HG03378 (cell line): Measurements from ENCODE around the gene GPX6.
"Not testable (repeated sequence)": the region's sequence is repeated elsewhere in the genome, so short reads cannot be mapped to it uniquely, and the experiment has no call there.

Source experiments
- ATAC-seq: cut with Tn5 transposase; IDR thresholded peaks from one replicate; pipeline ENCODE4 v1.9.1; 2021; ENCODE audit warnings: mild to moderate bottlenecking, moderate library complexity; ENCODE audit not compliant: unreplicated experiment

GPX6 gene

GRCh38 chr6:28515676-28516075, at the start of gene GPX6:
Gene GPX6 (minus strand): TSS chr6:28515793. CDS start chr6:28515743, 50 bp downstream.
- ATAC-seq: no peak

GRCh38 chr6:28563430-28564095, 48.0 kb upstream of the GPX6 start:
- no peak for ATAC-seq

- no peak for ATAC-seq
Observed at GRCh38 chr6:28558629-28559028, 43.0 kb upstream of the GPX6 start.

- ATAC-seq: no peak
Observed at GRCh38 chr6:28555136-28555535, 39.5 kb upstream of the GPX6 start.

GRCh38 chr6:28553986-28554881, 38.6 kb upstream of the GPX6 start:
- ATAC-seq: no peak

- ATAC-seq: no peak
Observed at GRCh38 chr6:28553384-28553985, 37.9 kb upstream of the GPX6 start.

- no peak for ATAC-seq
Observed at GRCh38 chr6:28551891-28552666, 36.5 kb upstream of the GPX6 start.

GRCh38 chr6:28547003-28547402, 31.4 kb upstream of the GPX6 start:
- ATAC-seq: not testable (repeated sequence)

GRCh38 chr6:28545955-28546354, 30.4 kb upstream of the GPX6 start:
- ATAC-seq: no peak

- no peak for ATAC-seq
Observed at GRCh38 chr6:28543651-28544610, 28.3 kb upstream of the GPX6 start.

GRCh38 chr6:28542440-28543296, 27.1 kb upstream of the GPX6 start:
- no peak for ATAC-seq

GRCh38 chr6:28541996-28542395, 26.4 kb upstream of the GPX6 start:
- ATAC-seq: no peak

GRCh38 chr6:28537509-28538140, 22.0 kb upstream of the GPX6 start:
- ATAC-seq: no peak

- no peak for ATAC-seq
Observed at GRCh38 chr6:28537065-28537464, 21.5 kb upstream of the GPX6 start.

GRCh38 chr6:28534875-28535274, 19.3 kb upstream of the GPX6 start:
- ATAC-seq: no peak

- ATAC-seq: no peak
Observed at GRCh38 chr6:28534306-28534705, 18.7 kb upstream of the GPX6 start.

- ATAC-seq: no peak
Observed at GRCh38 chr6:28531479-28532128, 16.0 kb upstream of the GPX6 start.

GRCh38 chr6:28530777-28531176, 15.2 kb upstream of the GPX6 start:
- ATAC-seq: no peak
